GM21528 (cell line): ENCODE results near the gene PYGO1.
A peak's percentile ranks its signal among the peaks of the same experiment; 100 is the strongest.
"Not testable (repeated sequence)": the region's sequence is repeated elsewhere in the genome, so short reads cannot be mapped to it uniquely, and the experiment has no call there.

Experiments
- ATAC-seq: cut with Tn5 transposase; IDR thresholded peaks from one replicate; pipeline ENCODE4 v1.9.1; 2021; ENCODE audit warnings: mild to moderate bottlenecking, moderate library complexity; ENCODE audit not compliant: unreplicated experiment, low FRiP score

The PYGO1 gene, protein sequence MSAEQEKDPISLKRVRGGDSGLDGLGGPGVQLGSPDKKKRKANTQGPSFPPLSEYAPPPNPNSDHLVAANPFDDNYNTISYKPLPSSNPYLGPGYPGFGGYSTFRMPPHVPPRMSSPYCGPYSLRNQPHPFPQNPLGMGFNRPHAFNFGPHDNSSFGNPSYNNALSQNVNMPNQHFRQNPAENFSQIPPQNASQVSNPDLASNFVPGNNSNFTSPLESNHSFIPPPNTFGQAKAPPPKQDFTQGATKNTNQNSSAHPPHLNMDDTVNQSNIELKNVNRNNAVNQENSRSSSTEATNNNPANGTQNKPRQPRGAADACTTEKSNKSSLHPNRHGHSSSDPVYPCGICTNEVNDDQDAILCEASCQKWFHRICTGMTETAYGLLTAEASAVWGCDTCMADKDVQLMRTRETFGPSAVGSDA

GRCh38 chr15:55588070-55588814, at the start of gene PYGO1:
PYGO1 (minus strand) TSS chr15:55588345; CDS start chr15:55587883, 462 bp downstream.
- peak; percentile 70 for ATAC-seq

DNA sequence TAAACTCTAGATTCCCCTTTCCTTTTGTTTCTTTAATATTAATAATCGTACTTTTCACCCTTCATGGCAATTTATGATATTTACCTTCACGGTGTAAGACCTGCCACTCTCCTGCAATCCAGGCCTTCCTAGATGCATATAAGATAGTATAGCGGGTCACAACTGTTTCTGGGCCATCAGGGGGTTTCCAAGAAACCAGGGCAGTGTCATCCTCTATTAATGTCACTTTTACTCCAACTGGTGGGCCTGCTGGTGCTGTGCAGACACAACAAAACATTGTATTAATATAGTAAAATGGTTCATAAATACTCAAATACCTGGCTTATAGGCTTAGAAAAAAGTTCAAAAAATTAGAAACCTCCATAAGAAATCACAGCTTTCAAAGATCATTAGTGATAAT, 48.9 kb upstream of the PYGO1 start:
- no peak for ATAC-seq

DNA sequence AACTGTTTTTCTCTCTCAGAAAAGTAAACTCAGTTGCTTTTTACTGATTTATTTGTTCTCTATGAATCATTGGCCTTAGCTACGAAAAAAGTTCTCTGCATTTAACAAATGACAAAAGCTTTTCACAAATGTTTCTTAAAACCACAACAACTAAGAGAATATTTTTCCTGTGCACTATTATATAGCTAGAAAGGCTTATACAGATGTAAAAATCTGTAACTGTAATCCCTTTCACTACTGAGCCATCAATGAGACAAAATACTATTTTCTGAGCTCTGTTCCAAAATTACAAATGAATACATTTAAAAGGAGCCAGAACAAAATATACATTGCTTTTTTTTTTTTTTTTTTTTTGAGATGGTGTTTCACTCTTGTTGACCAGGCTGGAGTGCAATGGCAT, 45.6 kb upstream of the PYGO1 start:
- ATAC-seq: no peak

DNA sequence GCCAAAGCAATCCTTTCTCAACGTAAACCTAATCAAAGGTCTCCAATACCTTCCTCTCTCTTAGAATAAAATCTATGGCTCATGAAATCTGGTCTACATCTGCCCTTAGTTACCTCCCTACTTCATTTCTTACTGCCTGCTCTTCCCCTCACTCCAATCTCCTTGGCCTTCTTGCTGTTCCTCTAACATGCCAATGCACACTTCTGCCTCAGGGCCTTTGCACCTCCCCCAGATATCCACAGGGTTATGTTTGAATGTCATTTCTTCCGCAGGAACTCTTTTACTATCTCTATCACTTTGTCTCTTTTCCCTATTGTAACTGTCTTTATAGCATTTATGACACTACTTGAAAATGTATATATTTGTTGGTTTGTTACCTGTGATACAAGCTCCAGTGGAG, 44.3 kb upstream of the PYGO1 start:
- no peak for ATAC-seq

- ATAC-seq: no peak
Measured at GRCh38 chr15:55630858-55631257, 42.7 kb upstream of the PYGO1 start.

GRCh38 chr15:55628369-55628730, 40.2 kb upstream of the PYGO1 start:
- ATAC-seq: no peak

GRCh38 chr15:55627730-55628368, 39.7 kb upstream of the PYGO1 start:
- ATAC-seq: no peak

DNA sequence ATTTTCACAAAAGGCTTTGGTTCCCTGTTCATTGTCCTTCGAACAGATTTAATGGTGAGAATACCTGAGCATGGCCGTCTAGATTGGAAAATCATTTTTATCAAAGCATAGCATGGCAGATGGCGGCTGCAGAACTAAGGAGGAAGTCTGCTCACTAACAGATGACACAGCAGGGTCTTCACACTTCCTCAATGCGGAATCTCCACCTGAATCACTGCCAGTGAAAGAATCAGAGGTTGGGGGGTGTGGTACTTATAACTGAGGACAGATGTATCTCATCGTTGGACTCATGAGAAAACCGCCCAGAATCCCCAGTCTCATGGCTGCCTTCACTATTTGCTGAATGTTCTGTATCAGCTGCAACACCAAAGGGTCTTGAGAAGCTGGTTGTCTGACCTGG, 31.6 kb upstream of the PYGO1 start:
- ATAC-seq: no peak

DNA sequence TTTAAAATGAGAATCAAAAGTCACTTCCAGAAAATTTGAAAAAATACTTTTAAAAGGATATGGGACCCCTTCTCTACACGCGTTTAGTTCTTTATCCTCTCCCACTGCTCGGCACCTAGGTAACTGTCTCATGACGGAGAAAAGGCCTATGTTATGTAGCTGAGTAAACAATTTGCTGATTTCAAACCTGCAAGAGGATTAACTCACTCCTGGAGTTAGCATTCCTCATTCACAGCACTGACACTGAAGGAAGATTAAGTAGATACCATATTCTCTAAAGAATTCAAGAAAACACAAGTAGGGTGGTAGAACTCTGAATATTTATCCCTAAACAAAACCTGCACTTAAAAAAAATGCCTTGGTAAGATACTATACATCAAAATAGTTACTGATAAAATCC, 30.2 kb upstream of the PYGO1 start:
- no peak for ATAC-seq

DNA sequence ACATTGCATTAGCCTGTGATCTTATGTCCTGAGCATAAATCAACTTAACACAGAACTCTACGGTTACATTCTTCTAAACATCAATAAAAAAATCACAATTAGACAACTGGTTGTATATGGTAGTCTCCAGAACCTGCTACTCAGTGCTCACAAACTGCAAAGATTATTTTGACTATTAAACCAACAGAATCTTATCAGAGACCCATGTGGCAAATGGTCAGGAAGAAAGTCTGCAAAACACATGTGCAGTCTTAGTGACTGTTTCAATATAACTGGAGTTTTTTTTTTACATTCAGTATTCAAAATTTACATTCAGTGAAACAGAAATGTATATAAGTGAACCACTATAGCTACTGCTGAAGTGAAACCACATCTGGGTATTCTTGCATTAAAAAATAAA, 27.3 kb upstream of the PYGO1 start:
- no peak for ATAC-seq

DNA sequence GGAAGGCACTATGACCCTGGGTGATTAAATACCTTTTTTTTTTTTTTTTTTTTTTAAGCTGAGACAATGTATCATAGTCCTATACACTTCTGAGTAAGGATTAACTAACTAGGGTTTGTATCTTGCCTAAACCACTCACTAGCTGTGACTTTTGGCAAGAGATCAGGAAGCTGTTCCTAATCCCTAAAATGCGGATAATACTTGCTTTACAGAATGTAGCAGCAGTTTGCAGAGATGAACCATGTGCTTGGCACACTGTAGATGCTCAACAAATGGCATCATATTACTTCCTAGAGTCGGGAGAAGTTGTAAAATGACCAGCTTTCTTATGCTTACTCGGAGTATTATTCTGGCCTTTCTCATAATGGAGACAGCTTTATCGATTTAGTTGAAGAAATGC, 25.6 kb upstream of the PYGO1 start:
- no peak for ATAC-seq

- ATAC-seq: no peak
Measured at GRCh38 chr15:55606214-55606613, 18.1 kb upstream of the PYGO1 start.

DNA sequence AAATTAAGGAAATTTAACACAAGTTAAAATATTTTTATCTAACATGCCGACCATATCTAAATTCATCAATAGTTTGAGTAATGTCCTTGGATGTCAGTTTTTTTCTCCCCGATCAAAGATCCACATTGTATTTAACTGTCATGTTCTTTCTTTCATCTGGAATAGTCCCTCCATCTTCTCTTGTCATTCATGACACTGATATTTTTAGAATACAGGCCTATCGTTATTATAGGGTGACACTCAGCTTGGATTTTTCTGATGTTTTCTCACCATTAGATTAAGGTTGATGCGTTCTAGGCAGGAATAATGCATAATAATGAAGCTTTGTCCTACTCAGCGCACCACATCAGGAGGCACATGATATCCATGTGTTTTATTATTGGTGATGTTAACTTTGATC, 13.2 kb upstream of the PYGO1 start:
- no peak for ATAC-seq

- no peak for ATAC-seq
Measured at GRCh38 chr15:55599439-55599838, 11.3 kb upstream of the PYGO1 start.

GRCh38 chr15:55593019-55593418, 4.9 kb upstream of the PYGO1 start:
- ATAC-seq: not testable (repeated sequence)

DNA sequence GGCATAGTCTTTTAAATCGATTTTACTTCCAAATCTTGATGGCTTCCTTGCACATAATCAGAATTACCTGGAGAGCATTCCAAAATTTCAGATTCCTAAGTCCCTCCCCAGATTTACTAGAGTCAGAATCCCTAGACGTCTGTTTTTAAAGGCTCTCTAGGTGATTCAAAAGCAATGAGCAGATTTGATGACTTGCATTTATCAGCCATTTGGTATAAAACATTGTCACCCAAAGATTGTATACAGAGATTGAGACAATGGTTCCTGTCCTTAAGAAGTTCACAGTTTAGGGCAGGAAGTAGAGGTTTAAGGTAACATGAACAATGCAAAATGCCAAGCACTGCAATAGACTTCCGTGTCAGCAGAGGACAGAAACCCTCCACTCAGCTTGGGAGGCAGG, 2.6 kb upstream of the PYGO1 start:
- no peak for ATAC-seq

- no peak for ATAC-seq
Measured at GRCh38 chr15:55589287-55589686, 1.1 kb upstream of the PYGO1 start.

- no peak for ATAC-seq
Measured at GRCh38 chr15:55588815-55589115, 620 bp upstream of the PYGO1 start.

- ATAC-seq: peak; percentile 33
Measured at GRCh38 chr15:55587321-55588069, 650 bp downstream of the PYGO1 start.

DNA sequence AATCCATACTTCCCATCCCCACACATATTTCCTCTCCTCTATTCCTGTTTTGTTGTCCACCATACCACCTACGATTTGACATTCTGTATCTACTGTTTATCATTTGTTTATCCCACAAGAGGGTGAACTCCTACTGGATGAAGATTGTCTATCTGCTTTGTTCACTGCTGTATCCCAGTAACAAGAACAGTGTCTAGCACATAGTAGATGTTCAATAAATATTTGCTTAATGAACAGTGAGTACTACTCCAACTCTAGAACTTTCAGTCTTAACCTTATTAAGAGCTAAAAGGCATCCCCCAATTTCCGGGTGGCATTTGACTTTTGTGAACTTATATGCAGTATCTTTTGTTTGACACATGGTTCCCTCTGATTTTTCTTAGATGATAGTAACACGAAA, 1.3 kb downstream of the PYGO1 start:
- ATAC-seq: no peak

DNA sequence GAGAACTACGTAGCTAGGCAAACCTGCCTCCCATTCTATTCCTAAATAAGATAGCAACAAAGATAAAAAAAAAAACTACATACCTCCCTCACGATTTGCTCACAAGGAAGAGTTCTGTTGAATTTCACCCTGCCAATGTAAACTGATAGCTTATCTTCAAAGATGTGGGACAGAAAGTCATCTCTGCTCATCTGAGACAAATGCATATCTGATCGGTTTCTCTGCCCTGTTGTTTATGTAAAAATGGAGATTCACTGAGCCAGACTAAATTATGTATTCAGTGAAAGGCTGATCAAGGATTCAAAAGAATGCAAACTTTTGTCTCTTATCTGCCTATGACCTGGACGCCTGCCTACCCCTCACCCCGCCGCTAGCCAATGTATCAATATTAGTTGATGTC, 11.2 kb downstream of the PYGO1 start:
- no peak for ATAC-seq
